Stimulated activated memory B cell treated with anti-CD40 and anti-IgM and Interleukin-4, amounts not matched to agents 10 μg/mL and 1 μg/mL and 100 μg/mL, for 72 hours (primary cell): Measurements from ENCODE around the gene ZBTB45.

Experiments used
- ATAC-seq: fragments of 150-1000 bp; cut with Tn5 transposase; 2 replicates; pipeline ENCODE4 v1.10.0; 2021
- H3K27ac Mint-ChIP-seq: one replicate; pipeline ENCODE4 v1.8.0; 2022; ENCODE audit warnings: mild to moderate bottlenecking, mixed read lengths
- H3K27me3 Mint-ChIP-seq: one replicate; pipeline ENCODE4 v1.8.0; 2022; ENCODE audit warnings: mixed read lengths
- H3K36me3 Mint-ChIP-seq: one replicate; pipeline ENCODE4 v1.8.0; 2022; ENCODE audit warnings: mixed read lengths
- H3K4me1 Mint-ChIP-seq: one replicate; pipeline ENCODE4 v1.8.0; 2022; ENCODE audit warnings: mixed read lengths
- H3K4me3 Mint-ChIP-seq: one replicate; pipeline ENCODE4 v1.8.0; 2022; ENCODE audit warnings: mild to moderate bottlenecking, moderate library complexity, mixed read lengths
- H3K9me3 Mint-ChIP-seq: one replicate; pipeline ENCODE4 v1.8.0; 2022; ENCODE audit warnings: mixed read lengths

The ZBTB45 gene

GRCh38 chr19:58519355-58520256, at the start of gene ZBTB45:
Gene ZBTB45, minus strand, starts transcription at chr19:58519810. Its CDS starts 2,137 bp downstream, at chr19:58517673.
- peaks cover 50% of the 10 kb centered on the region for H3K4me1 Mint-ChIP-seq
- peak within 1 kb of the TSS; percentile 98 for H3K27ac Mint-ChIP-seq
- H3K9me3 Mint-ChIP-seq: no peaks in the 10 kb centered on the region
- peaks cover 24% of the 10 kb centered on the region for H3K36me3 Mint-ChIP-seq
- H3K27me3 Mint-ChIP-seq: no peaks in the 10 kb centered on the region
- H3K4me3 Mint-ChIP-seq: peak within 1 kb of the TSS; percentile 94
- peak; percentile 94 for ATAC-seq

GRCh38 chr19:58568453-58569130, 49.0 kb upstream of the ZBTB45 start:
- Mint-ChIP-seq H3K4me3 (no peak overlapping the region), H3K27ac (peak overlapping the region; percentile 42), H3K4me1 (peaks cover 43% of the 10 kb centered on the region), H3K9me3 (peaks cover 3% of the 10 kb centered on the region), H3K36me3 (peaks cover 37% of the 10 kb centered on the region), H3K27me3 (no peaks in the 10 kb centered on the region)
- ATAC-seq: no peak

GRCh38 chr19:58566989-58567388, 47.4 kb upstream of the ZBTB45 start:
- H3K9me3 Mint-ChIP-seq: peaks cover under 1% of the 10 kb centered on the region
- no peak for ATAC-seq
- H3K27ac Mint-ChIP-seq: no peak overlapping the region
- H3K4me3 Mint-ChIP-seq: no peak overlapping the region
- peaks cover 33% of the 10 kb centered on the region for H3K36me3 Mint-ChIP-seq
- no peaks in the 10 kb centered on the region for H3K27me3 Mint-ChIP-seq
- peaks cover 50% of the 10 kb centered on the region for H3K4me1 Mint-ChIP-seq

GRCh38 chr19:58563823-58564222, 44.2 kb upstream of the ZBTB45 start:
- Mint-ChIP-seq H3K27ac (peak overlapping the region; percentile 55), H3K27me3 (no peaks in the 10 kb centered on the region), H3K9me3 (no peaks in the 10 kb centered on the region), H3K4me3 (peak overlapping the region; percentile 88), H3K4me1 (peaks cover 66% of the 10 kb centered on the region), H3K36me3 (peaks cover 21% of the 10 kb centered on the region)
- ATAC-seq: no peak

- peaks cover 16% of the 10 kb centered on the region for H3K36me3 Mint-ChIP-seq
- H3K4me1 Mint-ChIP-seq: peaks cover 61% of the 10 kb centered on the region
- H3K27me3 Mint-ChIP-seq: no peaks in the 10 kb centered on the region
- no peak for ATAC-seq
- H3K4me3 Mint-ChIP-seq: peak overlapping the region; percentile 88
- no peaks in the 10 kb centered on the region for H3K9me3 Mint-ChIP-seq
- H3K27ac Mint-ChIP-seq: peak overlapping the region; percentile 55
These were observed 43.5 kb upstream of the ZBTB45 start for GRCh38 chr19:58563034-58563573.

- no peaks in the 10 kb centered on the region for H3K27me3 Mint-ChIP-seq
These were observed 42.8 kb upstream of the ZBTB45 start for GRCh38 chr19:58562122-58563033.

GRCh38 chr19:58561373-58562121, 41.9 kb upstream of the ZBTB45 start:
- H3K4me1 Mint-ChIP-seq: peaks cover 76% of the 10 kb centered on the region
- no peaks in the 10 kb centered on the region for H3K27me3 Mint-ChIP-seq
- H3K27ac Mint-ChIP-seq: peak overlapping the region; percentile 55
- H3K36me3 Mint-ChIP-seq: peaks cover 21% of the 10 kb centered on the region
- H3K4me3 Mint-ChIP-seq: peak overlapping the region; percentile 88
- H3K9me3 Mint-ChIP-seq: no peaks in the 10 kb centered on the region
- no peak for ATAC-seq

More at GRCh38 chr19:58562122-58563033, 42.8 kb upstream of the ZBTB45 start:
- Mint-ChIP-seq H3K27ac (peak overlapping the region; percentile 55), H3K36me3 (peaks cover 16% of the 10 kb centered on the region), H3K9me3 (no peaks in the 10 kb centered on the region), H3K4me3 (peak overlapping the region; percentile 88), H3K4me1 (peaks cover 69% of the 10 kb centered on the region)
- ATAC-seq: no peak

- H3K27ac Mint-ChIP-seq: no peak overlapping the region
- no peak overlapping the region for H3K4me3 Mint-ChIP-seq
- H3K9me3 Mint-ChIP-seq: no peaks in the 10 kb centered on the region
- peaks cover 76% of the 10 kb centered on the region for H3K4me1 Mint-ChIP-seq
- no peak for ATAC-seq
- peaks cover 23% of the 10 kb centered on the region for H3K36me3 Mint-ChIP-seq
- no peaks in the 10 kb centered on the region for H3K27me3 Mint-ChIP-seq
These were observed 41.3 kb upstream of the ZBTB45 start for GRCh38 chr19:58560921-58561320.

- H3K27ac Mint-ChIP-seq: peak overlapping the region; percentile 100
These were observed 40.6 kb upstream of the ZBTB45 start for GRCh38 chr19:58560007-58560887.

GRCh38 chr19:58559275-58560006, 39.8 kb upstream of the ZBTB45 start:
- Mint-ChIP-seq H3K27ac (peak overlapping the region; percentile 100), H3K4me1 (peaks cover 81% of the 10 kb centered on the region), H3K27me3 (no peaks in the 10 kb centered on the region), H3K36me3 (peaks cover 23% of the 10 kb centered on the region), H3K4me3 (peak overlapping the region; percentile 89), H3K9me3 (no peaks in the 10 kb centered on the region)
- ATAC-seq: peak; percentile 48

More at GRCh38 chr19:58560007-58560887, 40.6 kb upstream of the ZBTB45 start:
- peaks cover 23% of the 10 kb centered on the region for H3K36me3 Mint-ChIP-seq
- peaks cover 79% of the 10 kb centered on the region for H3K4me1 Mint-ChIP-seq
- ATAC-seq: no peak
- peak overlapping the region; percentile 89 for H3K4me3 Mint-ChIP-seq
- no peaks in the 10 kb centered on the region for H3K27me3 Mint-ChIP-seq
- no peaks in the 10 kb centered on the region for H3K9me3 Mint-ChIP-seq

- peaks cover 83% of the 10 kb centered on the region for H3K4me1 Mint-ChIP-seq
- H3K4me3 Mint-ChIP-seq: peak overlapping the region; percentile 89
- peak; percentile 84 for ATAC-seq
- peaks cover 25% of the 10 kb centered on the region for H3K36me3 Mint-ChIP-seq
- no peaks in the 10 kb centered on the region for H3K9me3 Mint-ChIP-seq
- no peaks in the 10 kb centered on the region for H3K27me3 Mint-ChIP-seq
- H3K27ac Mint-ChIP-seq: peak overlapping the region; percentile 100
These were observed 39.1 kb upstream of the ZBTB45 start for GRCh38 chr19:58558623-58559274.

GRCh38 chr19:58558066-58558622, 38.5 kb upstream of the ZBTB45 start, which contains the start of gene UBE2M:
Gene UBE2M, minus strand, starts transcription at chr19:58558611. Its CDS starts 230 bp downstream, at chr19:58558381.
- H3K9me3 Mint-ChIP-seq: no peaks in the 10 kb centered on the region
- H3K4me3 Mint-ChIP-seq: peak within 1 kb of the TSS; percentile 89
- H3K36me3 Mint-ChIP-seq: peaks cover 29% of the 10 kb centered on the region
- no peaks in the 10 kb centered on the region for H3K27me3 Mint-ChIP-seq
- H3K27ac Mint-ChIP-seq: peak within 1 kb of the TSS; percentile 100
- H3K4me1 Mint-ChIP-seq: peaks cover 83% of the 10 kb centered on the region
- ATAC-seq: peak; percentile 0
